WI38 (cell line): ENCODE measurements around the gene STEAP1.

Source experiments
- H3K4me3 ChIP-seq: 2 replicates; pipeline ENCODE4 v1.5.1; 2011; ENCODE audit warnings: low read depth, mild to moderate bottlenecking, control low read depth, low read length
- CTCF ChIP-seq: IDR thresholded peaks from 2 replicates; pipeline ENCODE4 v1.5.1; 2012; ENCODE audit warnings: low read depth, mild to moderate bottlenecking, control low read depth, low read length

Gene STEAP1

GRCh38 chr7:90172121-90172520 lies 17.9 kb downstream of the STEAP1 start:
- H3K4me3 ChIP-seq = no peak overlapping the region
- no peak for TF ChIP-seq CTCF

- no peak overlapping the region for H3K4me3 ChIP-seq
- TF ChIP-seq CTCF = no peak
These were observed 18.4 kb downstream of the STEAP1 start for GRCh38 chr7:90172624-90173023.

- TF ChIP-seq CTCF = no peak
- no peak overlapping the region for H3K4me3 ChIP-seq
These were observed 19.0 kb downstream of the STEAP1 start for GRCh38 chr7:90173127-90173844.

GRCh38 chr7:90175667-90176066 lies 21.4 kb downstream of the STEAP1 start:
- no peak for TF ChIP-seq CTCF
- H3K4me3 ChIP-seq = no peak overlapping the region

GRCh38 chr7:90176195-90176594 lies 21.9 kb downstream of the STEAP1 start:
- no peak for TF ChIP-seq CTCF
- no peak overlapping the region for H3K4me3 ChIP-seq

GRCh38 chr7:90178166-90178565 lies 23.9 kb downstream of the STEAP1 start:
- H3K4me3 ChIP-seq = no peak overlapping the region
- TF ChIP-seq CTCF = no peak

- no peak for TF ChIP-seq CTCF
- H3K4me3 ChIP-seq = no peak overlapping the region
These were observed 24.5 kb downstream of the STEAP1 start for GRCh38 chr7:90178679-90179278.
